HFFc6 (cell line): ENCODE results near the gene RBM33. TPM values are rescaled to one million over a fixed set of nuclear protein-coding genes. Genes with fewer than 3 reads are reported as not detected.

ENCODE experiments used
- DNase-seq: peaks from one replicate; pipeline ENCODE4 v3.0.0-alpha.2; 2018
- H3K27ac Mint-ChIP-seq: 2 replicates; pipeline ENCODE4 v1.8.0; 2020; ENCODE audit warnings: mild to moderate bottlenecking, mixed read lengths
- H3K27me3 Mint-ChIP-seq: 2 replicates; pipeline ENCODE4 v1.8.0; 2021; ENCODE audit warnings: mild to moderate bottlenecking, moderate library complexity, mixed read lengths; ENCODE audit not compliant: insufficient read depth
- H3K36me3 Mint-ChIP-seq: 2 replicates; pipeline ENCODE4 v1.8.0; 2021; ENCODE audit warnings: low read depth, mixed read lengths
- H3K4me1 Mint-ChIP-seq: 2 replicates; pipeline ENCODE4 v1.8.0; 2020; ENCODE audit warnings: low read depth, mixed read lengths
- H3K4me3 Mint-ChIP-seq: 2 replicates; pipeline ENCODE4 v1.8.0; 2020; ENCODE audit warnings: mild to moderate bottlenecking, moderate library complexity, mixed read lengths
- H3K9me3 Mint-ChIP-seq: 2 replicates; pipeline ENCODE4 v1.8.0; 2020; ENCODE audit warnings: mild to moderate bottlenecking, mixed read lengths
- total RNA-seq, 6 experiments: library from RNA; stranded (reverse); fragmentation: NEBNext Ultra II Directional; extraction: Animal tissue kit (Norgen Biotek cat#: 25700); gene quantifications; 2 replicates in 1 of 6; 3 replicates in 5 of 6; pipeline ENCODE4 v1.2.3, GENCODE V29; 2021
- TF ChIP-seq, protein P1 (sequence below): fragments of 200-600 bp; sonication (generic); IDR thresholded peaks from 2 replicates; pipeline ENCODE4 v1.5.0; 2021; ENCODE audit warnings: antibody characterized with exemption, mild to moderate bottlenecking

The RBM33 gene
- total RNA-seq, 6 experiments from 2014 or later: 31.5 to 38.9 (median 34.5) TPM

- TF ChIP-seq, protein P1, sequence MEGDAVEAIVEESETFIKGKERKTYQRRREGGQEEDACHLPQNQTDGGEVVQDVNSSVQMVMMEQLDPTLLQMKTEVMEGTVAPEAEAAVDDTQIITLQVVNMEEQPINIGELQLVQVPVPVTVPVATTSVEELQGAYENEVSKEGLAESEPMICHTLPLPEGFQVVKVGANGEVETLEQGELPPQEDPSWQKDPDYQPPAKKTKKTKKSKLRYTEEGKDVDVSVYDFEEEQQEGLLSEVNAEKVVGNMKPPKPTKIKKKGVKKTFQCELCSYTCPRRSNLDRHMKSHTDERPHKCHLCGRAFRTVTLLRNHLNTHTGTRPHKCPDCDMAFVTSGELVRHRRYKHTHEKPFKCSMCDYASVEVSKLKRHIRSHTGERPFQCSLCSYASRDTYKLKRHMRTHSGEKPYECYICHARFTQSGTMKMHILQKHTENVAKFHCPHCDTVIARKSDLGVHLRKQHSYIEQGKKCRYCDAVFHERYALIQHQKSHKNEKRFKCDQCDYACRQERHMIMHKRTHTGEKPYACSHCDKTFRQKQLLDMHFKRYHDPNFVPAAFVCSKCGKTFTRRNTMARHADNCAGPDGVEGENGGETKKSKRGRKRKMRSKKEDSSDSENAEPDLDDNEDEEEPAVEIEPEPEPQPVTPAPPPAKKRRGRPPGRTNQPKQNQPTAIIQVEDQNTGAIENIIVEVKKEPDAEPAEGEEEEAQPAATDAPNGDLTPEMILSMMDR: no peak
- DNase-seq: no peak
- Mint-ChIP-seq H3K36me3 (peaks cover 64% of the 10 kb centered on the region), H3K27ac (peak overlapping the region; percentile 92), H3K9me3 (peaks cover 25% of the 10 kb centered on the region), H3K4me1 (peaks cover 44% of the 10 kb centered on the region), H3K4me3 (peak overlapping the region; percentile 90), H3K27me3 (no peaks in the 10 kb centered on the region; the same call in 1 of the 2 replicates)
These were observed 2.2 kb downstream of the RBM33 start for GRCh38 chr7:155646669-155647068.

DNA sequence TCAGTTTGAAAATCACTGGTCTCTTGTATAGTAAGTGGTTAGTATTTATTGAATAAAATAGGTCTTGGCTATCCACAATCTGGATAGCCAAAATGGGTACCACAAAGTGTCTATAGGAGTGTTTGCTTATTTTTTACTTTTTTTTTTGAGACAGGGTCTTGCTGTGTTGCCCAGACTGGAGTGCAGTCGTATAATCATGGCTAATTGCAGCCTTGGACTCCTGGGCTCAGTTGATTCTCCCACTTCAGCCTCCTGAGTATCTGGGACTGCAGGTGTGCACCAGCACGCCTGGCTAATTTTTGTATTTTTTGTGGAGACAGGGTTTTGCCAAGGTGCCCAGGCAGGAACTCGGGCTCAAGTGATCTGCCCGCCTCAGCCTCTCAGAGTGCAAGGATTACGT is 2.8 kb downstream of the RBM33 start:
- Mint-ChIP-seq H3K4me1 (peaks cover 50% of the 10 kb centered on the region), H3K27ac (no peak overlapping the region), H3K27me3 (no peaks in the 10 kb centered on the region; the same call in 1 of the 2 replicates), H3K36me3 (peaks cover 59% of the 10 kb centered on the region), H3K9me3 (peaks cover 25% of the 10 kb centered on the region), H3K4me3 (no peak overlapping the region)
- TF ChIP-seq, protein P1: no peak
- DNase-seq: no peak

- TF ChIP-seq, protein P1: no peak
- H3K27ac Mint-ChIP-seq: no peak overlapping the region
- H3K9me3 Mint-ChIP-seq: peaks cover 25% of the 10 kb centered on the region
- H3K27me3 Mint-ChIP-seq: no peaks in the 10 kb centered on the region; the same call in 1 of the 2 replicates
- H3K36me3 Mint-ChIP-seq: peaks cover 59% of the 10 kb centered on the region
- H3K4me3 Mint-ChIP-seq: no peak overlapping the region
- no peak for DNase-seq
- peaks cover 54% of the 10 kb centered on the region for H3K4me1 Mint-ChIP-seq
These were observed 3.3 kb downstream of the RBM33 start for GRCh38 chr7:155647734-155648133.

- TF ChIP-seq, protein P1: no peak
- Mint-ChIP-seq H3K4me1 (peaks cover 57% of the 10 kb centered on the region), H3K27ac (no peak overlapping the region), H3K4me3 (no peak overlapping the region), H3K9me3 (peaks cover 25% of the 10 kb centered on the region), H3K36me3 (peaks cover 57% of the 10 kb centered on the region), H3K27me3 (no peaks in the 10 kb centered on the region; the same call in 1 of the 2 replicates)
- no peak for DNase-seq
These were observed 4.4 kb downstream of the RBM33 start for GRCh38 chr7:155648752-155649339.

DNA sequence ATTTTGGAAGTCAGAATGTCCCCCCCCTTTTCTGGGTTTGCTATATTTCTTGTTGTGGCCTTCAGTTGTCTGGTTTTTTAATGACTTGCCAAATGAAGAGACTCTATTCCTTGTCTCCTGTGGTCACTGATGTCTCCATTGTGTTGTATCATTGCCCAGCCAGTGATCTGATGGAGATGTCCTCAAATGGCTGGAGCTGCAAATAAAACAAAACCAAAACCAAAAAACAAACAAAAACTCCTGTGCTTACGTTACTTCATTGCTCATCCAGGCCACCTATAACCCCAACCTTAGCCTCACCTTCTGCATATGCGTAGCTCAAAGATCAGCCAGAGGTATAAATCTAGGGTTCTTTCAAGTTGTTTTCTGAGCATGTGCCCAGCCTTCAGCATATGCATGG is 5.1 kb downstream of the RBM33 start:
- DNase-seq: no peak
- Mint-ChIP-seq H3K27me3 (no peaks in the 10 kb centered on the region), H3K9me3 (peaks cover 25% of the 10 kb centered on the region), H3K4me1 (peaks cover 62% of the 10 kb centered on the region), H3K27ac (no peak overlapping the region), H3K36me3 (peaks cover 56% of the 10 kb centered on the region), H3K4me3 (no peak overlapping the region)
- TF ChIP-seq, protein P1: no peak
